Ammon's horn (tissue), 1 donor: ENCODE results near the gene KCTD20.

Source experiments
- DNase-seq: peaks from one replicate; pipeline ENCODE4 v3.0.0-alpha.2; 2016; ENCODE audit warnings: low spot score

The KCTD20 gene

GRCh38 chr6:36493859-36494258 lies 51.1 kb downstream of the KCTD20 start:
- DNase-seq = no peak

GRCh38 chr6:36495086-36495485 lies 52.3 kb downstream of the KCTD20 start:
- no peak for DNase-seq

GRCh38 chr6:36499918-36500317 lies 57.1 kb downstream of the KCTD20 start:
- no peak for DNase-seq

- no peak for DNase-seq
Observed at GRCh38 chr6:36501686-36502085, 58.9 kb downstream of the KCTD20 start.

- no peak for DNase-seq
Observed at GRCh38 chr6:36504181-36504580, 61.4 kb downstream of the KCTD20 start.

- DNase-seq = no peak
Observed at GRCh38 chr6:36504982-36505381, 62.2 kb downstream of the KCTD20 start.

GRCh38 chr6:36505744-36506534 lies 63.1 kb downstream of the KCTD20 start:
- no peak for DNase-seq

GRCh38 chr6:36506611-36507010 lies 63.8 kb downstream of the KCTD20 start:
- no peak for DNase-seq

GRCh38 chr6:36508532-36508931 lies 65.7 kb downstream of the KCTD20 start:
- no peak for DNase-seq

- no peak for DNase-seq
Observed at GRCh38 chr6:36510365-36510764, 67.6 kb downstream of the KCTD20 start.

GRCh38 chr6:36514554-36515456 lies 72.0 kb downstream of the KCTD20 start:
- DNase-seq = no peak

- DNase-seq = no peak
Observed at GRCh38 chr6:36515844-36516243, 73.0 kb downstream of the KCTD20 start.

- DNase-seq = no peak
Observed at GRCh38 chr6:36516559-36516958, 73.8 kb downstream of the KCTD20 start.

GRCh38 chr6:36516988-36517387 lies 74.2 kb downstream of the KCTD20 start:
- DNase-seq = no peak

- DNase-seq = no peak
Observed at GRCh38 chr6:36517408-36517807, 74.6 kb downstream of the KCTD20 start.

- DNase-seq = no peak
Observed at GRCh38 chr6:36519352-36519751, 76.6 kb downstream of the KCTD20 start.

GRCh38 chr6:36523451-36523850 lies 80.7 kb downstream of the KCTD20 start:
- no peak for DNase-seq

- no peak for DNase-seq
Observed at GRCh38 chr6:36523936-36524499, 81.2 kb downstream of the KCTD20 start.

GRCh38 chr6:36524871-36525270 lies 82.1 kb downstream of the KCTD20 start:
- no peak for DNase-seq

GRCh38 chr6:36525346-36525745 lies 82.5 kb downstream of the KCTD20 start:
- no peak for DNase-seq

GRCh38 chr6:36526066-36526465 lies 83.3 kb downstream of the KCTD20 start:
- DNase-seq = no peak

GRCh38 chr6:36533321-36533720 lies 90.5 kb downstream of the KCTD20 start:
- no peak for DNase-seq
